Erythroblast (primary cell): ENCODE results near the gene TGM2.

ENCODE experiments used
- DNase-seq, 2 experiments: peaks; one replicate each; lab custom pipeline; 2025; lab: John Stamatoyannopoulos, UW
- GATA1 ChIP-seq: IDR thresholded peaks from 2 replicates; pipeline ENCODE4 v1.6.1; 2011; ENCODE audit warnings: low read depth, mild to moderate bottlenecking, control low read depth, low read length, moderate library complexity
- POLR2A ChIP-seq: IDR thresholded peaks from 2 replicates; pipeline ENCODE4 v1.6.1; 2011; ENCODE audit warnings: mild to moderate bottlenecking, low read length

The TGM2 gene

GRCh38 chr20:38144598-38144973 is 20.5 kb downstream of the TGM2 start:
- no peak for DNase-seq
- TF ChIP-seq POLR2A (no peak), GATA1 (no peak)

DNA sequence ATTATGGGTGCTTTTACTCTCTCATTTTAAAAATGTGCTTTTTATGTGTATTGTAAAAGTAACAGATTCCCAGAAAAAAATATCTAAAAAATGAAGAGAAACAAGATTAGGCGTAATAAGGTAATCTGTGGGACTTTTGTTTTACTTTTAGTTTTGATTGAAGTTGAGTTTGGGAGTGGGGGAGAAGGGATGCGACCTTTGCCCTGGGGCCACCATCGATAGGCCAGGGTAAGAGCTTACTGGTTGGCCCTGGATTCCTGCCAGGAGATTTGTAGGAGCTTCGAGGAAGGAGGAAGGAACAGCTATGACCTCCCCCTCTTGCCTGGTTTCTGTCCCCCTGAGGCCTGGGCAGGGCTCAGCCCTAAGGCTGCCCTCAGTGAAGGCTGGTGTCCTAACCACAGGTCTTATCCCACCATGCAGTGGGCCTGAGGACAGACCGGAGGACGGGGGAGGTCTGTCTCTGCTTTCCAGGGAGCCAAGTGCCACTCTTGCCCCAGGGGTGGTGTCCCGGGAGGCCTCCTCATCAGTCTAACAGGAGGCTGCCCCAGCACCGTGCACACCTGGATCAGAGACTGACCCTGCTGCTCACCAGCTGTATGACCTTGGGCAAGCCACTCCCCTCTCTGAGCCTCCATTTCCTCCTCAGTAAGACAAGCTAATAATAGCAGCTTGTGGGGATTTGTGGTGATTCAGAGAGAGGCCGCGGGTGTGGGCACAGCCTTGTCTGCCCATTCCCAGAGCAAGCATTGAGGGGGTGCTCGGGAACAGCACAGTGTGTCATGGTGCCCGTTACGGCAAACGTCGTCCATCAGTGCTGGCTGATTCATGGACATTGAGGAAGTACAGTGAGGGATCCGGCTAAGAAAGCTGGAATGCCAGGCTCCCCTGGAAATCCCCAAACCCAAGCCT is 21.2 kb downstream of the TGM2 start:
- TF ChIP-seq GATA1 (no peak), POLR2A (no peak)
- peak; percentile 62 to 68 for DNase-seq

DNA sequence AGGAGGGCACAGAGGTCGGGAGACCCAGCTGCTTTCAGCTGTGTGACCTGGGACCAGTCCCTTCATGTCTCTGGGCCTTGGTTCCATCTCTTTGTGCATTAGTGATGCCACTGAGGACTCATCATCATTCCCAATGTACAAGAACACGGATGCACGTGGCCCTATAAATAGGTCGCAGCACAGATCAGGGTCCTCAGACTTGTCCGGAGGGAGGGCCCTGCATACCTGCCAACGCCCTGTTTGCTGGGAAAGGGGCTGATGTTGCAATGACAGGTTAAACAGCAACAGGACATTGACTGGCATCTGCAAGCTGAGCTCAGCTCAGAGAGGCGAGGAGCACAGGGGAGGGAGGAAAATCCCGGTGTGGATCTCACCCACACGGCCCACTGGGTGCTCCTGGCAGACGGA is 21.8 kb downstream of the TGM2 start:
- DNase-seq = no peak
- TF ChIP-seq GATA1 = no peak

GRCh38 chr20:38141889-38142494 is 23.1 kb downstream of the TGM2 start:
- DNase-seq = no peak
- no peak for TF ChIP-seq GATA1
- TF ChIP-seq POLR2A = no peak

DNA sequence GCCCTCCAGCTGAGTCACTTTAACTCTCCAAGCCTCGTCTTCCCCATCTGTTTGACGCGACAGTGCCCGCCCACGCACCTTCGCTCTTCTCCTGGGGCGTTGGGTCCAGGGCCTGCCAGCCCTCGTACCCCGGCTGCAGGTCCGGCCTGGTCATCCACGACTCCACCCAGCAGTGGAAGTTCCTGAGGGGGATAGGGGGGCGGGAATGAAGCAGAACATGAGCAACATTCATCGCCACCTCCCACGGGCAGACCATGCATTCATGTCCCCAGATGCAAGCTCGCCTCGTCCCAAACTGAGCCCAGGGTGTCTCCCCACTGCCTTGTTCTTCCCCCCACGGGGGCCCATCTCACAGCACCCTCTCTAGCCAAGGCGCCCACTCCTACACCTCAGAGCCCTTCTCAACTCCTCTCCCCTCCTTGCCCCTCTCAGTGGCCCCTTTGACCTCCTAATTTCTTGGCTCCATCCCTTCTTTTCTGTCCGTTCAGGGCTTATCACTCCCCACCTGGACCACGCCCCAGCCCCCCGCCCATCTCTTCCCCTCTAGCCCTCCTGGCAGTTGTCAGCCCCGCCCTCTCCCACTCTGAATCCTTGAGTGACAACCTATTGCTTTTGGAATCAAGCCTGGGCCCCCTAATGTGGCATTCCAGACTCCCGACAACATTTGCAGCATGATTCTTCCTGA is 23.7 kb downstream of the TGM2 start:
- DNase-seq = peak; percentile 28
- no peak for TF ChIP-seq POLR2A
- TF ChIP-seq GATA1 = no peak

DNA sequence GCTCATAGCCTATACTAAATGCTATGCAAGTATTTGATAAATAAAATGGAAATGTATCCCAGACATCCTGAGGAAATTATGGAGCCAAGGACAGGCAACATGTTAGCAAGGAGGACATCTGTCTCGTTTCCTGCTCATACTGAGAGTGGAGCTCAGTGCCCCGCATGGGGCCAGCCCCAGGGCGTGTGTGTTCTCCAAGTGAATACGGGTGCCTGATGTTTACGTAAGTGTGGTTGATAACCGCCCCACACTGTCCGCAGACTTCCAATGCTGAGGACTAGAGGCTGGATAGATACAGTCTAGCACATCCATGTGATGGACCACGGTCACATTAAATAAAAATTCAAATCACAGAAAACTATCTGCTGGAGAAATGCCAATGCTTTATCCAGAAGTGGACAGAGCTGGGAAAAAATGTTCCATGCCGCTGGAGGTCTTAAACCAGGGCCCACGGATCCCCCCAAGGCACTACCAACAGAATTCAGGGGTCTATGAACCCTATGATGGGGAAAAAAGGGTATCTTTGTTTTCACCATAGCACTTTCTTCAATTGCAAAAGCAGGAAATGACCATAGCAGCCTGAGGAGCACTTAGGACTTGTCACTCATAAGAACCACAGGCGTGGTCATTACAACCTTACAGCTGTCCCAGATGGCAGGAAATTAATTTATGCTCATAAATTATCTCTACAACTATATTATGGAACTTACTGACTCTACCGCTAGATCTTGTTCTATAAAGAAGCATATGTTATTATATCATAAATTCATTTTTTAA is 24.9 kb downstream of the TGM2 start:
- DNase-seq = no peak
- TF ChIP-seq GATA1 = no peak
- no peak for TF ChIP-seq POLR2A

DNA sequence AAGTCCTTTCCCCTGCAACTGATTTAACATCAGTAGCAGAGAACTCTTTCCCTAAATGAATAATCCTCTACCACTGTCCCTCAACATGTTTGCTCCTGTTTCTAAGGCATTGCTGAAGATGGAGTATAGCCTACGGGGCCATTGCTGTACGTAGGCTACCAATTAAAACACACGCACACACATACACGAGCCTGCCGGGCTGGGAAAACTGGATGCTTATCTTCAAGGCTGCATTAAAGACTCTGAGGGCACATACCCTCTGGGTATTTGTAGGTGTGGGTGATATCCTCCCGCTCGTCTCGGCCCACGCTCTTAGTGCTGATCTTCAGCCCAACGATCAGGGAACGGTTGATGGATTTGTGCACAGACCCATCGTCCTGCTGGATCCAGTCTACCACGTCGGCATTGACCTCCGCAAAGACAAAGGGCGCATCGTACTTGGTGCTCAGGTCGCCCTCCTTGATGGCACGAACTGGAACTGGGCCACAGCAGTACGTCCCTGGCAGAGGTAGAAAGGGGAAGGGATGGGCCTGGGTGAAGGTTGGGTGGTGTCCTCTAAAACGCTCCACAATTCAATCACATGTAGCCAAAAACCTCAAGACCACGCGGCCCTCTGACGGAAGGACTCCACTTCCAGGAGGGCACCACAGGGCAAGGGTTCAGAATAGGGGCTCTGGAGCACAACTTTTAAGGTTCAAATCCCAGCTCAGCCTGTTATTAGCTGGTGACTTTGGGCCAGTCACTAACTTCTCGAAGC is 25.7 kb downstream of the TGM2 start:
- no peak for TF ChIP-seq GATA1
- TF ChIP-seq POLR2A = no peak
- no peak for DNase-seq

DNA sequence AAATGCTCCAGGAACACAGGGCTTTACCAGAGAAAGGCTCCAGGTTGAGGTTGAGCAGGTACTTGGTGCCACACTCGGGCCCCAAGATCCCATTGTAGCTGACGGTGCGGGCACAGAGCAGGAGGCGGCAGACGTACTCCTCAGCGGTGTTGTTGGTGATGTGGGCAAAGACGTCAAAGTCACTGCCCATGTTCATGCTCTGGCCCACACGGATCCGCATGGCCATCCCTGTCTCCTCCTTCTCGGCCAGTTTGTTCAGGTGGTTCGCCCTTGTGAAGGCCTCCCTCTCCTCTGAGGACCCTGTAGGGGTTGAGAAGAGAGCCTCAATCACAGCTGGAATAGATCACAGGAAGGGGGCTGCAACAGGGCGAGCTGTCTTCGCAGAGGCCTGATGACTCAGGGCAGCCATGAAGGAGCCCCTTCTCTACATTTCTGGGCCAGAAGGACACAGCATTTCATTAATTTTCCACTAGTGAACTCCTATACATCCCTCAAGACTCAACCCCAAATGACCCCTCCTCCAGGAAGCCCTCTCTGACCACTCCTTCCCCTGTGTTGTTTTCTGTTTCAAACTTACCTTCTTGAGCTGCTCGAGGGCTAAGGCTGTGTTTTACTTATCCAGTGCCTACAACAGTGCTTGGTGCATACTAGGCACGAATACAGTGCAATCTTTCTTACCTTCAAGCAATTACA is 26.8 kb downstream of the TGM2 start:
- TF ChIP-seq POLR2A = no peak
- TF ChIP-seq GATA1 = no peak

DNA sequence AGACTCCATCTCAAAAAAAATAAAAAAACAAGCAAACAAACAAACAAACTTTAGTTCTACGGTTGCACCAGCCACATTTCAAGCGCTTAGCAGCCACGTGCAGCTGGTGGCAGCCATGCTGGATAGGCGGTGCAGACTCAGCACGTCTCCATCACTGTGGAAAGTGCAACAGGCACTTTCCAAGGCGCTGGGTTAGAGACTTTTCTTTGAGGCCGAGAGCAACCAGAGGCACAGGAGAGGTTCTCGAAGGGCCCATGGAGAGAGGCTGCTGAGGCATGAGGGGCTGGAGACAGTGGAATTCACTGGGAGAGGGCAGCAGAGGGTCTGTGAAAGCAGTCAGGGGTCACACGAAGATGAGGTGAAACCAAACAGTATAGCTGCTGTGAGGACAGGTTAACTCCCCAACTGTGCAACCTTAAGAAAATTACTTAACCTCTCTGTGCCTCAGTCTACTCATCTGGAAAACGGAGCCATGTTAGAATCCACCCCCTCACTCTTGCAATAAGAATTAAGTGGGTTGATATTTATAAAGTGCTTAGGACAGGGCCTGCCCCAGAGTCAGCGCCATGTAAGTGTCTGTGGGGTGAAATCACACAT is 27.5 kb downstream of the TGM2 start:
- DNase-seq = no peak
- no peak for TF ChIP-seq GATA1
- no peak for TF ChIP-seq POLR2A

More for the DNA sequence above, 26.8 kb downstream of the TGM2 start:
- DNase-seq = no peak

DNA sequence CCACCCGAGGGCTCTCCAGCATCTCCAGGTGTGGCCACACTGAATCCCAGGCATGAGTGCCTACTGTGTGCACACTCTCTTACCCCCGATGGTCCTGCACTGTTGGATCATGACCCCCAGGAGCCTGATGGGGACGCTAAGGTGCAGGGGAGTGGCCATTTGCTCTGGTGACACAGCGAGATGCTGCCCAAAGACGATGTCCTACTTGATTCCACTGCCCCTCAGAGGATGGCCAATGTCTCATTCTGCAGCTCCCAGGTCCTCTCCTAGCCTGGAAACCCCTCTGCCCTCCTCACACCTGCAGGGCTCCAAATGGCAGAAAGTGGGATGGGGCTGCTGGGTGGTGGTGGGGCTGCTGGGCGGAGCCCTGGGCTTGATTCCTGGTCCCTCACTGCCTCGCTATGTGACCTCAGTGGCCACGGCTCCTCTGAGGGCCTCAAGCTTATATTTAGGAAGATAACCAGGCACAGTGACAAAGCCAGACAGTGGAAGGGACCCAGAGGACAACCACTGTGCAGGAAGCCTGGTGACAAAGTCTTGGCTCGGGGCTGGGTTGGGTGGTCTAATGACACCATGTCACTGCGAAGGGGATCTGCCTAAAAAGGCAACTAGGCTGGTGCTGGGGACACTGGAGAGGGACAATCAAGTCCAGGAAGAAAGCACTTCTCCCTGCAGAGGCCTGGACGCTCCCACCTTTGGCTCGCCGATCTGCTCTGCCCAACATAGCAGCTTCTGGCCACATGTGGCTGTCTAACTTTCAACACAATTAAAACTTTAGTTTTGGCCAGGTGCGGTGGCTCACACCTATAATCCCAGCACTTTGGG is 28.4 kb downstream of the TGM2 start:
- TF ChIP-seq GATA1 (no peak), POLR2A (no peak)
- no peak for DNase-seq

GRCh38 chr20:38135651-38136420 is 29.2 kb downstream of the TGM2 start:
- TF ChIP-seq GATA1 (no peak), POLR2A (no peak)
- peak in 1 of 2 experiments; percentile 16 for DNase-seq
